Measurements from ENCODE around the gene CACNA1H. TPM values are rescaled to one million over a fixed set of nuclear protein-coding genes. Genes with fewer than 3 reads are reported as not detected.

CACNA1H gene
- total RNA-seq, 2 experiments from 2014 or later, result 0.27 to 0.34 TPM

DNA sequence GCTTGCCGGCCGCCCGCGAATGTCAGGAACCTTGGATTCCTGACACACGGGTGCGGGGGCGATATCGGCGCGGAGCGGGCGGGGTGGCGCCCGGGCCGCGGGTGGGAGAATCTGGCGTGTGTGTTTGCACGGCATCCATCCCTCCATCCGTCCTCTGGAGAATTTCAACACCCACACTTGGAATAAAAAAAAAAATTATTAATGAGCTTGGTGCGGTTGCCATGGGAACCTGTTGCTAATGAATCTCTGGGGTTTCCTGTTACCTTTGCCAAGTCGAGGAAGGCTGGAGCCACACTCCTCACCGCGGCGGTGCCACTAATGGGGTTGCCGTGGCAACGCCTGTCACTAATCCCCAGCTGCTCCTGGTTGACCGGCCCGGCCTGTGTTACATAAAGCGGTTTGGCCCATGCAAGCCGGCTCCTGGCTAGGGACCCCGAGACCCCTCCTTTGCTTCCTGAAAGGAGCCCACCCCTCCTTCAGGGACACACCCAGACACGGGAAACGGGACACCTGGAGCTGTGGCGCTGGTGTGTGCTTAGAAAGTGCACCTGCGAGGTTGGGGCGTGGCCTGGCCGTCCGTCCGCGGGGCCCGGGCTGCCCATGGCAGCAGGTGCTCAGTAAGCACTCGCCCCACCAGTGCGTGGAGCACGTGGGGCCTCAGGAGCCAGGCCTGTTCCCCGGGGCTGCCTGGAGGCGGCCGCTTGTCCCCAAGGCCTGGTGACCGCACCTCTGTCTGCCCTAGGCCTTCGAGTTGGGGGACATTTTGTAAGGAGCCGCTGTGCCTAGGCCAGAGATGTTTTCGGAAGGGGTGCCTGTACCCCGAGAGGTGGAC is 14.6 kb downstream of the CACNA1H start:
- no peaks in the 10 kb centered on the region for H3K4me1 Mint-ChIP-seq (ENCODE audit: low read depth)
- H3K9me3 Mint-ChIP-seq, result no peaks in the 10 kb centered on the region
- no peaks in the 10 kb centered on the region for H3K27me3 Mint-ChIP-seq
- no peak overlapping the region for H3K27ac Mint-ChIP-seq
- no peak for DNase-seq
- POLR2A ChIA-PET, result no interaction called here
- no peak for ATAC-seq
- no peak for TF ChIP-seq CTCF (IDR thresholded peaks at IDR 0.05)
- H3K4me3 Mint-ChIP-seq, result no peak overlapping the region
- H3K36me3 Mint-ChIP-seq (ENCODE audit: low read depth), result no peaks in the 10 kb centered on the region
- intact Hi-C loops (cut with micrococcal nuclease), result no loop called here
- CTCF ChIA-PET, result no interaction called here

GRCh38 chr16:1168837-1169236 is 15.9 kb downstream of the CACNA1H start:
- Mint-ChIP-seq H3K27me3 (no peaks in the 10 kb centered on the region), H3K4me3 (no peak overlapping the region), H3K9me3 (no peaks in the 10 kb centered on the region), H3K4me1 (ENCODE audit: low read depth) (no peaks in the 10 kb centered on the region), H3K27ac (no peak overlapping the region), H3K36me3 (ENCODE audit: low read depth) (no peaks in the 10 kb centered on the region)
- TF ChIP-seq CTCF (IDR thresholded peaks at IDR 0.05), result no peak
- CTCF ChIA-PET, result no interaction called here
- POLR2A ChIA-PET, result no interaction called here
- intact Hi-C loops (cut with micrococcal nuclease), result no loop called here
- DNase-seq (no peak), ATAC-seq (no peak)

DNA sequence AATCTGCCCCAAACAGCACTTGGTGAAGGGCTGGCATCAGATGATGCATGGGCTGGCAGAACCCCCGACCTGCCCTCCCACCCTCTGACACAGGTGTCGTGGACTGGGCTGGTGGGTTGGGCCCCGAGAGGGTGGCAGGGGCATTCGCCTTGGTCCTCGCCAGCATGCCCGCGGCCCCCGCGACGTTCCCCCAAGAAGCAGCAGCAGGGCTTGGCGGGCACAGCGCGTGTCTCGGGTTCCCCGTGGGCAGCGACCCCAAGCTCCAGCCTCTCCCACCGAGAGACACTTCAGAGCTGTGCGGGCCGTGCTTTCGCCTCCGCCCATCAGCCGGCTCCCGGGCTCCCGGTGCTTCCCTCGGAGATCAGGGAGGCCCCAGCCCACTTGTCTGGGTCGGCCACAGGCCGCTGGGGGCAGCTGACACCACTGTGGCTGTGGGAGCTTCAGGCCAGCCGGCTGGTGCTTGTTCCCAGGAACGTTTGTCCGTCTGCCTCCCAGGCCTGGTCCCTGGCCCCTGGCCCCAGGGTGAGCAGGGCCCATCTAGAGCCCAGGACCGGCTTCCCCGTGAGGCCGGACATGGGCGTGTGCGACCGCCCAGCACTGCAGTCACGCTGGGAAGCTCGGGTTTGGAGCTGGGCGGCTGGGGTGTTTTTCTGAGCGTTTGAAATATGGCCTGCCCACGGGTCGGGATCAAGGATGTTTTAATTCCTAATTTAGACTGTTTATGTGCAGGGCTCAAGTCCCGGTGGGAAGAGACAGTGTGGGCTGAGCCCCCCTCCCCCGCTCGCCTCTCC is 16.6 kb downstream of the CACNA1H start:
- H3K9me3 Mint-ChIP-seq, result no peaks in the 10 kb centered on the region
- ATAC-seq (no peak), DNase-seq (no peak)
- no peaks in the 10 kb centered on the region for H3K27me3 Mint-ChIP-seq
- no peak for TF ChIP-seq CTCF (IDR thresholded peaks at IDR 0.05)
- H3K4me1 Mint-ChIP-seq (ENCODE audit: low read depth), result no peaks in the 10 kb centered on the region
- no peak overlapping the region for H3K27ac Mint-ChIP-seq
- intact Hi-C loops (cut with micrococcal nuclease), result no loop called here
- POLR2A ChIA-PET, result no interaction called here
- no peak overlapping the region for H3K4me3 Mint-ChIP-seq
- H3K36me3 Mint-ChIP-seq (ENCODE audit: low read depth), result no peaks in the 10 kb centered on the region
- CTCF ChIA-PET, result no interaction called here

- intact Hi-C loops (cut with micrococcal nuclease), result no loop called here
- DNase-seq, result no peak
- Mint-ChIP-seq H3K4me3 (no peak overlapping the region), H3K9me3 (no peaks in the 10 kb centered on the region), H3K27ac (no peak overlapping the region), H3K36me3 (ENCODE audit: low read depth) (no peaks in the 10 kb centered on the region), H3K27me3 (no peaks in the 10 kb centered on the region), H3K4me1 (ENCODE audit: low read depth) (no peaks in the 10 kb centered on the region)
- ChIA-PET POLR2A (no interaction called here), CTCF (no interaction called here)
- ATAC-seq, result no peak
- no peak for TF ChIP-seq CTCF (IDR thresholded peaks at IDR 0.05)
Measured at GRCh38 chr16:1170076-1170418, 17.1 kb downstream of the CACNA1H start.

- Mint-ChIP-seq H3K27ac (no peak overlapping the region), H3K9me3 (no peaks in the 10 kb centered on the region), H3K4me3 (no peak overlapping the region), H3K36me3 (ENCODE audit: low read depth) (no peaks in the 10 kb centered on the region), H3K4me1 (ENCODE audit: low read depth) (no peaks in the 10 kb centered on the region), H3K27me3 (no peaks in the 10 kb centered on the region)
- intact Hi-C loops (cut with micrococcal nuclease), result no loop called here
- DNase-seq (no peak), ATAC-seq (no peak)
- CTCF ChIA-PET, result no interaction called here
- POLR2A ChIA-PET, result no interaction called here
- no peak for TF ChIP-seq CTCF (IDR thresholded peaks at IDR 0.05)
Measured at GRCh38 chr16:1171001-1171400, 18.1 kb downstream of the CACNA1H start.

Measured in activated CD8-positive, alpha-beta T cell treated with anti-CD3 and anti-CD28 coated beads for 36 hours (primary cell).